NCI-H1930 (cell line): ENCODE results near the gene LRFN2.
A peak's percentile ranks its signal among the peaks of the same experiment; 100 is the strongest.

Experiments
- DNase-seq, 2 experiments: peaks; one replicate each; lab custom pipeline; 2025; lab: John Stamatoyannopoulos, UW

LRFN2 gene

DNA sequence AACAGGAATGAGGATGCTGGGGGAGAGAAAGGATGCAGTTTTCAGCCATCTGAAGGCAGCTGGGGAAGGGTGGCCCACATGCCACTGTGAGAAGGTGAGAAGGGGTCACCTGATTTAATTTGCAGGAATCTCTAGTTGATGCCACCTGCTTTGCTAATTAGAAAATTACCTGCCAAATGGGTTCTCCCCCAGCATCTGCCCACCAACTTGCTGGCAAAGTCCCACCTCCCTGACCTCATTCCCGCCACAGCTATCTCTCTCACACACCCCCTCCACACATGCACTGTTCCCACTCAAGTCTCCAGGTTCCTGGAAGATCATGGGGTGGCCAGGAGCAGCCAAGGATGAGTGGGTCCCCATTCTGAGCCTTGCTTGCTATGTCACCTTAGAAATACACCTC, 70.7 kb downstream of the LRFN2 start:
- no peak for DNase-seq

DNA sequence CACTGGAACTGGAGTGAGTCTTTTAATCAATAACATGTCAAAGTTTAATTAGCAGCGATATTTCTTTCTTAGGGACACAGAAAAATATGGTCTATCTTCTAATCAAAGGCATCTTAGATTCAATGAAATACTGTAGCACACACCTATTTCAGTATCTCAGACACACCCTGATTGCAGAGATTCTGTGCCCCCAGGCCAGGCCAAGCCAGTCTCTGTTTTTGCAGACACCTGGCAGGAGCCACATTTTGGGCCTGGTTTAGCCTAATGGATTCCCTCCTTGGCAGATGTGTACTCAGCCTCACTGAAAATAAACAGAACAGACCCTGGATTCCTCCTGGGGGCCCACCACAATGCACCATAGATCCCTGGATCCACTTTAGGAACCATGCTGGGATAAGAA, 74.8 kb downstream of the LRFN2 start:
- DNase-seq, result no peak

DNA sequence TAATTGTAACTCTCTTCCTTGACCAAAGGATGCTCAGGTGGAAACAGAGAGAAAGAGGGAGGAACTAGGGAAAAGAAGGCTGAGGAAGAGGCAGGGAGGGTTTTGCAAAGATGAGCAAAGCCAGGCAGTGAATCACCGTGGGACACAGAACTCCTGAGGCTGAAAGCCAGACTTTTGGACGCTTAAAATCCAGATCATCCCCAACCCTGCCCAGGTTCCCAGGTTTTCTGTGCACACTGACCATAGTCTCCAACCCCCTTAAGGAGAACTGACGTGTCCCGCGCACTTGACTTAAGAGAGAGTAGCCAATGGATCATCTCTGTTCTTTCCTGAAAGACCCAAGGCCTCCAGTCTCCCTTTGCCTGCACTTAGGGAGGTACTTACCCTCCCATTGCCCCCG, 75.3 kb downstream of the LRFN2 start:
- no peak for DNase-seq

DNA sequence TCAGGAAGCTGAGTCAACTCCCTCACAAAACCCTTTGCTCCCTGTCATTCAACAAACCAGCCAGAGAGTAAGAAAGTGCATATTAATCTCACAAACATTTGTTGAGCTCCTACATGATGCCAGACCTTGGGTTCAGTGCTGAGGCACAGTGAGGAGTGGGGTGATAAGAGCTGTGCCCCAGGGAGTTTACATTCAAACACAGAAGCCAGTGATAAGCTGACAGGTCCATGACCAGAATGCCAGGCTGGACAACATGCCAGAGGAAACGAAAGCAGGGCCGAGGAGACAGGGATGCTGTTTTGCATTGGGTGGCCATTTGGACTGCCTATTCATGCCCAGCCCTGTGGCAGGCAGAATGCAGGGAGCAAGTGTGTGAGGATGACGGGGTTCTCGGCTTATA, 76.7 kb downstream of the LRFN2 start:
- no peak for DNase-seq

DNA sequence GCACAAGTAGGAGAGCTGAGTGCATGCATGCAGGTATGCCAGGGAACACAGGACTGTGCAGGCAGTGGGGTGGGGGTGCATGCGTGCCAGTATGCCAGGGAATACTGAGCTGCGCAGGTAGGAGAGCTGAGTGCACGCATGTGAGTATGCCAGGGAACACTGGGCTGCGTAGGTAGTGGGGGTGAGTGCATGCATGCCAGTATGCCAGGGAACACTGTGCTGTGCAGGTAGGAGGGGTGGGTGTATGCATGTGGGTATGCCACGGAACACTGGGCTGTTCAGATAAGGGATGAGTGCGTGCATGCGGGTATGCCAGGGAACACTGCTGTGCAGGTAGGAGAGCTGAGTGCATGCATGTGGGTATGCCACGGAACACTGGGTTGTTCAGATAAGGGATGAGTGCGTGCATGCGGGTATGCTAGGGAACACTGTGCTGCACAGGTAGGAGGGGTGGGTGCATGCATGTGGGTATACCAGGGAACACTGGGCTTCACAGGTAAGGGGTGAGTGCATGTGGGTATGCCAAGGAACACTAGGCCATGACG, 77.4 kb downstream of the LRFN2 start:
- DNase-seq, result no peak

DNA sequence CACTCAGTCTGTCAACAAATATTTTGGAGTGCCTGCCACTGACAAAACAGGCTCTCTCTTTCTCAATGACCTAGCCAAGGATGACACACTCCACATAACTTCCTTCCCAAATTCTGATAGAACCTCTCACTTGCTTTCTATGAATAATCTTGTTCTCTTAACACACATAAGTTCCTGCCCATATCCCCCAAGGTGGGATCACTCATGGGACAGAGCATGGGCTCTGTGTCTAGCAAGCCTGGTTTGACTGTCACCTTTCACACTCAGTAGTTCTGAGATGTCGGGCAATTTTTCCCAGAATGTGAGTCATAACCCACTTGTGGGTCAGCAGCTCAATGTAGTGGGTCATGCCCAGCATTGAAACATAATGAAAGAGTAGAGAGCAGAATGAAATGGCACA, 78.1 kb downstream of the LRFN2 start:
- no peak for DNase-seq

DNA sequence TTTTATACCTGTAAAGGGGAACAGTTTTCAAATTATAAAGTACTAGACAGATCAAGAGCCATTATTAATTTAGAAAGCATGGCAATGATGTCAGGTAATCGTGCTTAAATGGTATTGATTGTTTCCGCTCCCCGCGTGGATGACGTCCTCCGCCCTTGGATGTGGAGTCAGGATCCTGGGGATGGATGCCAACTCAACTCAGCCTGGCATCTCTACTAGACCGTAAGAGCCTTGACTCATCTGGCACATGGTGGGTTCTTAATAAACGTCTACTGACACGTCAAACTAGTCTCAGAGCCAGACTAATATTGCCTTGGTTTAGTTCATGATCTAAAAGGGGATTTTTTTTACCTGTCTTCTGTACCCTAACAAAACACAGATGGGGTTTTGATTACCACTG, 80.2 kb downstream of the LRFN2 start:
- DNase-seq, result no peak

DNA sequence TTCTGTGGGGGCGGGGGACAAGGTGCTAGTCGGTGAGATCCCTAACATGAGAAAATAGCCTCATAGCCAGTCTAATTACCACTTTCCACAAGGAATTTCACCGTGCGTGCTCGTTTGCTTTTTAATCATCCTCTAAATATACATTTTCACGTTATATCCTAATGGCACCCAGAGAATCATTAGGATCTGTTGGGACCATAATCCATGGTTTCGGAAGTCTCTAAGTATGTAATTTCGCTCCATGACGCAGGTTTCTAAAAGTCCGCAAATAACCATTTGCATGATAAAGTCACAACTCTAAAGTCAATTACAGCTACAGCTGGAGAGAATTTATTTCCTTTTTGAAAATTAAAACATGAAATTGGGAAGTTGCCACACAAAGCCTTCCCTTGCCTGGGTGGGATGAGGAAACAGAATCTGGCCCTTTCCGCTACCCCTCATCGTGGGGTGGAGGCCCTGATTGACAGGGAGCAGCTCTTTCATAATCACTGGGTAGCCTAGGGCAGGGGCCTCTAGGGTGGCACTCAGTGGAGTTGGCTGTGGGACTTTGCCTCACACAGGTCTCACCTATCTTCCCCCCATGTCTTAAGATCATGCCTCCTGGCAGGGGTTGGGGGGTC, 81.9 kb downstream of the LRFN2 start:
- DNase-seq, result no peak

DNA sequence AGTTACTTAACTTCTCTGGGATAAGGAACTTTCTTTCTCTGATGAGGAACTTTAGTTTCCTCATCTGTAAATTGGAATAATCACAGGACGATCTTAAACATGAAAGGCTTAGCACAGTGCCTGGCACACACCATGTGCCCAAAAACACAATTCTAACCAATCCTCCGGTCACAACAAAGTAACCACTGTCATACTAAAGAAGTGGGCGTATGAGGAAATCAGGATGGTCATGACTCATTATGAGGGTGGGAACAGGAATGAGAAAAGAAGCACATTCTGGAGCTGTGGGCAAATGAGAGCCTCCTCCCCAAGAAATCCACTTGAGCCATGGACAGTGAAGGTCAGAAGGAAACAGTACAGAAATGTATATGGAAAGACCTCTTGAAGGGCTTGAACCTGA, 82.9 kb downstream of the LRFN2 start:
- DNase-seq, result no peak

DNA sequence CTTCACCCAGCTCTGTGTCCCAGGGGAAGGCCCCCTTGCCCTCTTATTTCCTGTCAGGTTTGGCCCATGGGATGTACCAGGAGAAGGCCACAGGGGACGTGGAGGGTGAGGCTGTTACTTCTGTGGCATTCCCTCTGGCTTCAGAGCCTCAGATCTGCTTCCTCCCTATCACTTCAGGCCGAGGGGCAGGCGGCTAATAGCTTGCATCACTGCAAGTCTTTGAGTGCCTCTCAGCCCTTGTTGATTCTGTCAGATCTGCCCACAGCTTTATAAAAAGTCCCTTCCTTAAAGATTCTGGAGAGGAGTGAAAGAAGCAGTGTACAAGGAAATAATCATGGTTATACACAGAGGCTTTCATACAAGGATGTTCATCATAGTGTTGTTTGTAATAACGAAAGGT, 86.9 kb downstream of the LRFN2 start:
- DNase-seq, result no peak

DNA sequence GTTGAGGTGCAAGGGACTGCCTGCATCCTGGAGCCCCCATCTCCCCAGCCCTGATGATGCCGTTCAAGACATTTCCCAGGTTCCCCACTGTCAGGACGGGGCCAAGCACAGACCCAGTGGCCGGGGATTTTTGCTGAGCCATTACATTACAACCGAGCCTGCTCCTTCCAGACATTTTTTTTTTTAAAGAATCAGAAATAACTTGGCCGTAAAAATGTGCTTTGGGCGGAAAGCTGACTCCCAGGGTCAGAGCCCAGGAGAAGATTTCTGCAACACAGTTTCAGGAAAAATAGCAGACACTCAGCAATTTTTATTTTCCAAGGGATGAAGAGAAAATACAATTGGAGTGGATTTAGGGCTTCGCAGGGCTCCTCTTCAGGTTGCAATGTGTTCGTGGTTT, 87.9 kb downstream of the LRFN2 start:
- no peak for DNase-seq

DNA sequence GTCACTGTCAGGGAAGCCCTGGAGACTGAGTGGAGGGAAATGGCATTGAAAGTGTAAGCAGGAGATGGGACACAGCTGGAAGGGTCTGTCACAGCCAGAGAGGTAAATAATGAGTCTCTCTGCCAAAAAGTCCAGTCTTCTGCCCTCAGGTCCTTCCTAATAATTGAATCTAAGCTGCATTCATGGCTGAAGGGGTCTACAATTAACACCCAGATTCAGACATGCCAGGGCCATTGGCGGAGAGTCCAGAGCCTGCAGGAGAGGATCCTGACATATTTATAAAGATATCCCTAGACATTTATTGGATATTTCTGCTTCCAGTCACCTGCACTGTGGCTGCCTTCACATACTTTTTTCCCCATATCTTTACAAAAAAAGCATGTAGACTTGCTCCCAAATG, 89.0 kb downstream of the LRFN2 start:
- DNase-seq, result no peak

DNA sequence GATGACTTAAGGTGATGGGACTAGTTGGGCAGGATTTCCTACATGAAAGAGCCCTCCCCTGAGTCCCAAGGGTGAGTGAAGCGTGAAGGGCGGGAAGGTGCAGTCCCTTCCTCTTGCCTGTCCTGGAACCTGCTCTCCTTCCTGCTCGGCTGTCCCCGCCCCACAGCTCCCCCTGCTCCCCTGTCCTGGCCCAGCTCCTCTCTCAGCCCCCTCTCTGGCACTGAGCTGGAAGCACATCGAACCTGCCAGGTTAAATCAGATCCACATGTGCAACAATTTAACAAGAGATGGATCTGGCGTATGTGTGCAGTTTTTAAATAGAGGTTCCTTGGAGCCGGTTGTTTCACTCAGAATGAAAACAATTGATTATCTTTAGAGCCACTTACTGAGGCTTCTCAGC, 95.0 kb downstream of the LRFN2 start:
- no peak for DNase-seq

DNA sequence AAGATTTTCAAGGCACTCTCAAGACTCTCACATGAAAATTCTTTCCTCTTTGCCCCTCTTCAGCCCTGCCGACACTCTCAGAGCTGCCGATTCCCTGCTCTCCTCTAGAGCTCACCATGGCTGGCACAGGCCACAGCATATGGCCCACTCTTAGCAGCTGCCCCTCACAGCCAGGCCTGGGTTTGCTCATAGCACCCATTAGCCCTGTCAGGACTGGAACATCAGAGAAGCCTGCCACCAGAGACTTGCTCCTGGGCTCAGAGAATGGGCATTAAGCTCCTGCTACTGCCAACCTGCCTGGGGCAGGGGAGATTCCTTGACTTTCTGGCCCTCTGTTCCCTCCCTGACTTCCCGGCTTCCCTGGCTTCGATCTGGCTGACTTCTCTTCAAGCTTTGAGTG, 96.7 kb downstream of the LRFN2 start:
- no peak for DNase-seq

DNA sequence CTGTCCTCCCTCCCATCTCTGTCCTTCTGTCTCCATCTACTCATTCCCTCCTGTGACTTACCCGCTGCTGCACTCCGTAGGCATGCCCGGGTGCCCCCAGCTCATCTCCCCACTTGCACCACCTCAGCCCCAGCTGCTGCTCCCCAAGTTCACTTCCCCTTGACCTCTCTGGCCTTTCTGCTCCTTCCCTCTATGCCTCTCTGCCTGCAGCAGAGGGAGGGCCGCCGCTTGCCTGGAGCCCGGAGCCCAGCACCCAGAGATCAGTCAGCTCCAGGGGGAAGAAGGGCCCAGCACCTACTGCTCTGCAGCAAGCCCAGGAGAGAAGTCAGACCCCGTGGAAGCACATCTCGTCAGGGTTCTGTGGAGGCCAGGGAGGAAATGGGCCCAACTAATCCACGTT, 97.4 kb downstream of the LRFN2 start:
- DNase-seq, result no peak

DNA sequence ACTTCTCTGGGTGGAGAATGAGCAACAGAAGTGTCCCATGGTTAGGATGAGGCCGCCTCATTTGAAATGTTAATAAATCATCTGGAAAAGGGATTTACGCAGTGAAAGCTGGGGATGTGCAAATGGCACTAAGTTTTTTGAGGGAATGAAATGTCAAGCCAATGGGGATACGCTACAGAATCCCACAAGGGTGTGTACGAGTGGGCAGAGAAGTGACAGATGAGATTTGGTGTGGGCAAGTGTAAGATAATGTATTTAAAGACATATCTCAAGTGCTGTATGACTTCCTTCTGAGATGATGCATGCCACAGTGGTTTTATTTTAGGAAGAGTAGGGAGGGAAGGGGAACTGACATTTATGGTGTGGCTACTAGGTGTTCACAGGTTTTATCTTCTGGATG, 100.6 kb downstream of the LRFN2 start:
- no peak for DNase-seq

DNA sequence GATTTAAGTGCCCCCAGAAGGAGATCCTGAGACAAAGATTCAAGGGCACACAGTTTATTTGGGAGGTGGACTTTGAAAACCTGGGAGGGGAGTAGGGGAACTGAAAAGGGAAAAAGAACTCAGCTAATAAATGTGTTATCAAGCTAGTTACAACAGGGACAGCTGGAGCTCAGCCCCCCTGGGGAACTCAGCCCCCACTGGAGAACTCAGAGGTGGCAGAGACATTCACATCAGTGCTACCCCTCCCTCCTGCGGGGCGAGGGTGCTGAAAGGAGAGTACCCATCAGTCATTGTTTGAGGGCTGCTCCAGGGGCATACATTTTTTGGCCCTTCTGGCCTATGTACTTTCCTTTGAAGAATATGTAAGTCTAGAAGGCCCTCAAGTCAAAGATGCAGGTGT, 101.4 kb downstream of the LRFN2 start:
- DNase-seq, result no peak

DNA sequence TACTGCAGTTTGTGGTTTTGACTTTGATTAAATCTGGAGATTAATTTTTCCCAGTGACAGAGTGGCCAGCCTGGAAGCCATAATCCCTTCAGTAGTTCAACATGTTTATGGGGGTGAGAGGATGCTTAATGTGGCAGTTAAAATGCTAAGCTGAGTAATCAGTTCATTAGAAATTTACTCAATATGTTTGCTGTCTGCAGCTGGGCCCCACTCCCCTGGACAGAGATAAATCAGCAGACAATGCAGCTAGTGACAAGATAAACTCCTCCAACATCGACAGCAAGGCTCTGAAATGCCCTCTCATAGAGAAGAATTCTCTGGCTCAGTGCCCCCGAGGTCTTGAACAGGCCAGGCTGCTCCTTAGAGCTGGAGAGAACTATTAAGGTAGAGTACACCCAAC, 101.9 kb downstream of the LRFN2 start:
- no peak for DNase-seq

DNA sequence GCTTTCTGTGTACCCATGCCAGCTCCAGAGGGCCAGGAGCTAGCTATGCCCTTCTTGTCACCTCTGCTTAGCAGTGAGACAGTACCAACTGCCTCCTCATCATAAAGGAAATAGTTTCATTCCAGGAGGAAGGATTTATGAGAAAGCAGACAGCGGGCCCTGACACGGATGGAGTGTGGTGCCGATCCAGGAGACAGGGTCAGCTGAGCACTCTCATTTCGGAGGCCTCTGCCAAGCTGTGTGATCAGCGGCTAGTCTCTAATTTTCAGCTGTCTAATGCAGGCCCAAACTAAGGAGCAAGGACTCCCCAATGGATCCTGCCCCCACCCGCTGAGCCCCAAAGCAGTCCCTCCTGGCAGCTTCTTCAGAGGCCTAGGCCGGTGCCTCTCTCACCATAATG, 103.1 kb downstream of the LRFN2 start:
- DNase-seq, result no peak

DNA sequence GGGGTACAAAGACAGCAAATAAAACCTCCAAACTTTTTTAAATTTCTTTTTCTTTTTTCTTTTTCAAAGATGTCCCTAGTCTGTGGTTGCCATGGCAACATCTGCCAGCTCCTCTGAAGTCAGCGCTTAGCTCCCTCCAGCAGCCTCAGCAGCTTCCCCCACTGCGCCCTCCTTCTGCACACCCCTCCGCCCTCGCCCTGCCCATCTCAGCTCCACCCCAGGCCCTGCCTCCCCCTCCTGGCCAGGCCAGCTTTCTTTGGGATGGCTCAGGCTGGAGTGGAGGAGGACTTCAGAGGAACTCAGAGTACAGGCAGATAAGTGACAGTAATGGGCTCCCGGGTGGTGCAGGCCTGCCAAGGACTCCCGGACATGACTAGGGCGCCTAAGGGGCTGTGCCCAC, 104.6 kb downstream of the LRFN2 start:
- no peak for DNase-seq

DNA sequence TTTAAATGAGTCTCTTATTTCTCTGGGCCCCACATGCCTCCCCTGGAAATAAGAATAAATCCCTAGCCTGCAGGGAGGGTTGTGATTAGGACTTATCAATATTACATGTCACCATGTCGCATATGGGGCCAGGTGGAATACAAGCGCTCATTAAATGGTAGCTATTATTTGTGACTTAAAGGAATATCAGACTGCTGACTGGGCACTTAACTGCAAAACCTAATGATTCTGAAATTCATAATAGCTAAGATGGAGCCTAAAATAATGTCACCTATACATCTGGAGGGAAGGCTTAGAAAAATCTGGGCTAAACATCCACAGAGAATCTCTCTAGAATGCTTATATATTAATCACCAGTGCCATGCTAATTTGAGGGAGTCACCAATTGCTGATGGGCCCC, 106.5 kb downstream of the LRFN2 start:
- no peak for DNase-seq

DNA sequence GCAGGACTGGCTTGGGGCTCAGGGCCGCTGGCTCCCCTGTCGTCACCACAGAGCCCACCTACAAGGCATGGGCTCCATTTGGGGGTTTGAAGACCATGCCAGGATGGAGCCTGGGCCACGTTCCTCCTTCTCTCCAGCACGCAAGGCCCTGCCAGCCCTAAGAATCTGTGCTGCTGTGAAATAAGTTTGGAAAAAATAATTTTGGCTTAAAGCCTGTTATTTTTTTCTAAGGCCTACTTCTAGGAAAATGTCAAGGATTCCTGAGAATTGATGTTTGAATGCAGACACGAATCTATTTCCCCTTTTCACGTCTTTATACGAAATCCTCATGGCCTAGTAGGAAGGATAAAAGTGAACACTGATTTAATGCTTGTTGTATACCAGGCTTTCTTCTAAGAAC, 107.5 kb downstream of the LRFN2 start:
- no peak for DNase-seq

DNA sequence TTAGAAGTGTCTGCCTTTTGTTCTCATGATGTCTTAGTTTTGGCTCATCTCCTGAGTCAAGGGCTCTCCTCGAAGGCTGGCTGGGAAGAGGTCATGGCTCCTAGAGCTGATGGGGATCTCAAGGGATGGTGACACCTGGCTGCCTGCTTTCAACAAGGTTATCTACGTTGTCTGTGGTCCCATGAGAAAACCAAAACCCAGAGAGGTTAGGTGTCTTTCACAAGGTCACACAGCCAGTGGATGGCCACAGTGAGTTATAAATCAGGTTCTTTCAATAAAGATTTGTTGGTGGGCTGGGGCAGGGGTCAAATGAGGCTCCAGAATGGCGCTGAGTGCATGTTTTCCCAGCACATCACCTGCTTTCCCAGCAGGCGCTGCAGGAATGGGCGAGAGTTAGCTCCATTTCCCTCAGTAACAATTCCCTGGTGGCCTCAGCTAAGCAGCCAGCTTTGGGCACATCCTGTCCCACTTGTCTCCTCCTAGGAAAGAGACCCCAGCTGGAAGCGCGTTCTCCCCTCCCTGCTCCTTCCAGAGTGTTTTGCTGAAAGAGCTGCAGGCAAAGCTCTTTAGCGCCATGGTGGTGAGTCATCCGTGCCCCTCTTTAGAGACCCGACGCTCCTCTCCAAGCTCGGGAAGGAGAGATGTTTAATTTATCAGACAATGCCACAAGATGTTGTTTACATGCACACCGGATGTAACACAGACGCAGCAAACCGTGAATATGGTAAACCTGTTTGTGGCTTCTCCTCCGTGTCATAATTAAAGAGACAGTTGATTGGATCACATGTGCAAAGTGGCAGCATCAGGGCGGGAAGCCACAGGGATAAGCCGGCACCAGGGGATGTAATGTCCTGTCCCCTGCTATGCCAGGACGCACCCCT, 109.7 kb downstream of the LRFN2 start:
- peak in 1 of 2 experiments; percentile 3 for DNase-seq

DNA sequence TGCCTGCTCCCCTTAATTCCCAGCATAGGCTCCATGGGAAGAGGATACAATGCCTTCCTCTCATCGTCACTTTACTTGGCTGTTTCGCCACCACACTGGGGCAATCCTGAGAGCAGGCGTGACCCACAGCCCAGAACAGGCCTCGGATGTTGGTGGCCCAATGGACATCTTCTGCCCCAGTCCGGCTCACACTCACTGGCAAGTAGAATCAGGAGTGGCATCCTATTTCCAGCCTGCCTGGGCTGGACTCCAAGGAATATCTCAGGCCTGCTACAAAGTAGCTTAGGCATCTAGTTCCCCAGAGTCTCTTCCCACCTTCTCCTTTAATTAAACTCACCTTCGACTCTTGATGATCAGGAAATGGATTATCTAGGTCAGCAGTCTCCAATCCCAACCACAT, 110.5 kb downstream of the LRFN2 start:
- no peak for DNase-seq
